Inferior parietal cortex (tissue), 1 donor: Measurements from ENCODE around the gene GPR132.
"Not testable (repeated sequence)": the region's sequence is repeated elsewhere in the genome, so short reads cannot be mapped to it uniquely, and the experiment has no call there.

Source experiments
- DNase-seq: peaks from one replicate; pipeline ENCODE4 v3.0.0-alpha.2; 2016; ENCODE audit errors: extremely low spot score

Gene GPR132

DNA sequence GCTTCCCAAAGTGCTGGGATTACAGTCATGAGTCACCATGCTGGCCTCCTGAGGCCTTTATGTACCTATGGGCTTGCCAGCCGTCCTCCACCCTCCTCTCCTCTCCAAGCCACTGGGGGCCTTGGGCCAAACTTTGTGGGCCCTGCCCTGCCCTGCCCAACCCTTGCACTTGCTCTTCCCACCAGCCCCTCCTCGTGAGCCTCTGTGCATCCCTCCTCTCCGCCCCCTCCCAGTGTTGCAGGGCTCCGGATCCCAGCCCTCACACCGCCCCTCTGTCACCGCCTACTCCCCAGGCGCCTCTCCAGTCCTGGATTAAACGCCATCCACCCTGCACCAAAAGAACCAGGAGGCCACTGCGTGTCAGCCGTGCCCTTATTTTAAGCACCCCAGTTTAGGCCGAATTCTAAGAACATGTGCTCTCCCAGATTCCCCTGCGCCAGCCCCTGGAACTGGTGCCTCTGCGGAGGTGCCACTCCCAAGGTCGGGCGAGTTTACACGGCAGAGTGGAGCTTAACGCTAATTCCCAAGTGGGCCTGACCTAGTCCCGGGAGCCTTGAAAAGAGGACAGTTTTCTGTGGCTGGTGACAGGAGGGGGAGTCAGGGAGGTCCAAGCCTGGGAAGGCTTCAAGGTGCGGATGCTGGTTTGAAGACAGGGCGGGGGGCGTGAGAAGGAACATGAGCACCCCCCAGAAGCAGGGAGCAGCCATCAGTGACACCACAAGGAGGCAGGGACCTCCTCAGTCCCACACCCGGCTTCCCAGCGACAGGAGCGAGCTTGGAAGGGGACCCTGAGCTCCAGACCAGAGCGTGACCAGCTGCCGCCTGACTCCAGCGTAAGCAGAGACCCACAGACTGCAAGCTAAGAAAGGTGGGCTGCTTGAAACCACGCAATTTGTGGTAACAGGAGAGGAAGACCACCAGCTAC, 23.1 kb downstream of the GPR132 start:
- DNase-seq: no peak

DNA sequence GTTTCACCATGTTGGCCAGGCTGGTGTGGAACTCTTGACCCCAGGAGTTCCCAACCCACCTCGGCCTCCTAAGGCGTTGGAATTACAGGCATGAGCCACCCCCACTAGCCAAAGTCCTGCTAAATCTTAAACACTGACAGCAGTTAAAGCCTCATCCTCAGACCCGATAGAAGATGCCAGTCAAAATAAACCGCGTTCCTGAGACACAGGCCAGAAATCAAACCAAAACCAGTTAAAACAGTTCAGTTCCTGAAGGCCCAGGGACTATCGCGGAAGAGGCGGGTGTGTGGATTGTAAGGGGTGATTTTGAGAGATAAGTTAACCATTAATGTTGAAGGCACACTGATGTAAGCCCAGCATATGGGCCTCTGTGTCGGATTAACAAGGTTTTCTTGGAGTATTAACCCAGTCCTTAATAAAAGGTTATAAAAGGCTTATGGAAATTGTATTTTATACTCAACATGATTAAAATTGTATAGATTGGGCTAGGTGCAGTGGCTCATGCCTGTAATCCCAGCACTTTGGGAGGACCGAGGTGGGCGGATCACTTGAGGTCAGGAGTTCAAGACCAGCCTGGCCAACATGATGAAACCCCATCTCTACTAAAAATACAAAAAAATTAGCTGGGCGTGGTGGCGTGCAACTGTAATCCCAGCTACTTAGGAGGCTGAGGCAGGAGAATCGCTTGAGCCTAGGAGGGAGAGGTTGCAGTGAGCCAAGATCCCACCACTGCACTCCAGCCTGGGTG, 25.6 kb downstream of the GPR132 start:
- DNase-seq: no peak

DNA sequence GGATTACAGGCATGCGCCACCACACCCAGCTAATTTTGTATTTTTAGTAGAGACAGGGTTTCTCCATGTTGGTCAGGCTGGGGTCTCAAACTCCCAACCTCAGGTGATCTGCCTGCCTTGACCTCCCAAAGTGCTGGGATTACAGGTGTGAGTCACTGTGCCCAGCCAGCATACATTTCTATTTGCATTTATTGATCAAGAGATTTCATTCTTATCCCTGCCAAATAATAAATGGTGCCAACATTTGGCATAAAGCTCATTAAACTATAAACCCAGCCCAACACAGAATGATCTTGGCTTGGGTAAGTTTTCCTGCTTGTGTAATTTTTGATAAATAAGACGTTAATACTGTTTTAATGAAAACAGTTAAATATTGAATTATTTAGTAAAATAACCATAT, 29.6 kb downstream of the GPR132 start:
- DNase-seq: not testable (repeated sequence)

DNA sequence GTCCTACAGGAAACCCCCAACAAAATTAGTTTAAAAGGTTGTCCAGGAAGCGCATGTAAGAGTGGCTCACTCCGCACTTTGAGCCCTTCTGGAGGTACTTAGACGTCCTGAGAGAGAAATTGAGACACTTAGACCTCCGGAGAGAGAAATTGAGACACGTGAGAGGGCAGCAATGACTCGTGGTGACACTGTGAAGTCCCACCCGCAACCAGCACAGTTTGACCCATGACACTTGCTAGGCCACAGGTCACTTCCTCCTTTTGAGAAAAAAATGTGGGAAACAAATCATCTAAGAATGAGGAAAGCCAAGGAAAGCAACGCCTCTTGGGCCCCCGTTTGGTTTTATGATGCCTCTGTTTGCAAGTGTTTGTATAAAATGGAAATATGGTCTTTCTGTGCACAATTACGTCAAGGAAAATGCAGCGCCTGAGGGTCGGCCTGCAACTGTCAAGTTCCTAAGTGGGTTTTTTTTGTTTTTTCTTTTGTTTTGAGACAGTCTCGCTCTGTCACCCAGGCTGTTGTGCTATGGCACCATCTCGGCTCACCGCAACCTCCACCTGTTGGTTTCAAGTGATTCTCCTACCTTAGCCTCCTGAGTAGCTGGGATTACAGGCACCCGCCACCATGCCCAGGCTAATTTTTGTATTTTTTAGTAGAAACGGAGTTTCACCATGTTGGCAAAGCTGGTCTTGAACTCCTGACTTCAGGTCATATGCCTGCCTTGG, 30.8 kb downstream of the GPR132 start:
- DNase-seq: no peak

DNA sequence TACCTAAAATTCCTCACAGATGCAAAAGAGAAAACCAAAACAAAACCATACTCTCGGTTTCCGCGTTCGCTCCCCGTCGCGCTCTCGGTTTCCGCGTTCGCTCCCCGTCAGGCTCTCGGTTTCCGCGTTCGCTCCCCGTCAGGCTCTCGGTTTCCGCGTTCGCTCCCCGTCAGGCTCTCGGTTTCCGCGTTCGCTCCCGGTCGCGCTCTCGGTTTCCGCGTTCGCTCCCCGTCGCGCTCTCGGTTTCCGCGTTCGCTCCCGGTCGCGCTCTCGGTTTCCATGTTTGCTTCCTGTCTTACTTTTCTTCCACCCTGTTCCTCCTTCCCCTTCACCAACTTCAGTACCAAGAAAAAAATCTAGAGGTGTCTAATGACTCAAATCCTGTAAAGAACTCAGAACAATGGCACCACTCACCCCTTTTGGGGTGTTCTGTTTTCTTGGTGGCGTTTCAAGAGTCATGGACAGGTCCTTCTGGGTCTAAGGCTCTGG, 31.8 kb downstream of the GPR132 start:
- DNase-seq: not testable (repeated sequence)

DNA sequence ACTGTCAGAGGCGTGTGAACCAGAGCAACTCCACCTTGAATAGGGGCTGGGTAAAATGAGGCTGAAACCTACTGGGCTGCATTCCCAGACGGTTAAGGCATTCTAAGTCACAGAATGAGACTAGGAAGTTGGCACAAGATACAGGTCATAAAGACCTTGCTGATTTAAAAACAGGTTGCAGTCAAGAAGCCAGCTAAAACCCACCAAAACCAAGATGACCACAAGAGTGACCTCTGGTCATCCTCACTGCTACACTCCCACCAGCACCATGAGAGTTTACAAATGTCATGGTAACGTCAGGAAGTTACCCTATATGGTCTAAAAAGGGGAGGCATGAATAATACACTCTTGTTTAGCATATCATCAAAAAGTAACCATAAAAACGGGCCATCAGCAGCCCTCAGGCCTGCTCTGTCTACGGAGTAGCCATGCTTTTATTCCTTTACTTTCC, 32.8 kb downstream of the GPR132 start:
- not testable (repeated sequence) for DNase-seq

DNA sequence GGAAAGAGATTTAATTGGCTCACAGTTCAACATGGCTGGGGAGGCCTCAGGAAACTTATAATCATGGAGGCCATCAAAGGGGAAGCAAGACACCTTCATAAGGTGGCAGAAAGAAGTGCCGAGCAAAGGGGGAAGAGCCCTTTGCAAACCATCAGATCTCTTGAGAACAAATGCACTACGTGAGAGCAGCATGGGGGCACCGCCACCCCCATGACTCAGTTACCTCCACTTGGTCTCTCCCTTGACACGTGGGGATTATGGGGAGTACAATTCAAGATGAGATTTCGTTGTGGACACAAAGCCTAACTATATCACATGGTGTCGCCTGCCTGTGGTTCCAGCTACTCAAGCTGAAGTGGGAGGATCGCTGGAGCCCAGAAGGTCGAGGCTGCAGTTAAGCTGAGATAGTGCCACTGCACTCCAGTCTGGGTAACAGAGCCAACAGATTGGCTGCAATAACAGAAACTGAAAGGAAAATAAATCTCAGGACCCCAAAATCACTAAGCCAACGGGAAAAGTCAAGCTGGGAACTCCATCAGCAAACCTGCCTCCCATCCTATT, 34.3 kb downstream of the GPR132 start:
- no peak for DNase-seq

DNA sequence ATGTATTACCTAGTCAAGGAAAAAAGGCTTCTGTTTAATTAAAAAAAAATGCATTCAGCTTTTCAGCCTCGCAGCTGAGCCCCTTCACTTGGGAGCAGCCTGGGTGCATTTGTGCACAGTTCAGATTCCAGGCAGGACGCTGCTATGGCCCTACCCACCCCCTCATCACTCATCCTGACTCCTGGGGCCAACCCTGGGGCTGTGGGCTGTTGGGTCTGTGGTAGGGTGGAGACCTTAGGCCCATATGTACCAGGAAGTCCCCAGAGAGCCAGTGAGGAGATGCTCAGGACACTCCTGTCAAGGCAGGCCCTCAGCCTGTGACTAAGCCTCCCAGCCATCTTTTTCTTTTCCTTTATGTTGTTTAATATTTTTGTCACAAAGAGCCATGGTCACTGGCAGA, 35.0 kb downstream of the GPR132 start:
- no peak for DNase-seq

DNA sequence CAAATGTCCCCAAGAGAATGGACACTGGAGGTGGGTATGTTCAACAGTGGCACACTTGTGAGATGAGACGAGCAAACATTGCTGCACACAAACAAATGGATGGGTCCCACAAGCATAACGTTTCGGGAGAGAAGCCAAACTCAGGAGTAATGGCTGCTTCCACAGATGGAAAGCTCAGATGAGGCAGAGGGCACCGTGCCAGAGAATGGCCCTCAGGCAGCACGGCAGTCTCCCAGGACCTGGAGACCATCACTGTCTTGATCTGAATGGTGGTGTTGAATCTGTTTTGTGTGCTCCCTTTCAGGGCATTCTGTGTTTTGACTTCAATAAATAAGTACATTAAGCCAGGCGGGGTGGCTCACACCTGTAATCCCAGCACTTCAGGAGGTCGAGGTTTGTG, 35.8 kb downstream of the GPR132 start:
- DNase-seq: no peak

DNA sequence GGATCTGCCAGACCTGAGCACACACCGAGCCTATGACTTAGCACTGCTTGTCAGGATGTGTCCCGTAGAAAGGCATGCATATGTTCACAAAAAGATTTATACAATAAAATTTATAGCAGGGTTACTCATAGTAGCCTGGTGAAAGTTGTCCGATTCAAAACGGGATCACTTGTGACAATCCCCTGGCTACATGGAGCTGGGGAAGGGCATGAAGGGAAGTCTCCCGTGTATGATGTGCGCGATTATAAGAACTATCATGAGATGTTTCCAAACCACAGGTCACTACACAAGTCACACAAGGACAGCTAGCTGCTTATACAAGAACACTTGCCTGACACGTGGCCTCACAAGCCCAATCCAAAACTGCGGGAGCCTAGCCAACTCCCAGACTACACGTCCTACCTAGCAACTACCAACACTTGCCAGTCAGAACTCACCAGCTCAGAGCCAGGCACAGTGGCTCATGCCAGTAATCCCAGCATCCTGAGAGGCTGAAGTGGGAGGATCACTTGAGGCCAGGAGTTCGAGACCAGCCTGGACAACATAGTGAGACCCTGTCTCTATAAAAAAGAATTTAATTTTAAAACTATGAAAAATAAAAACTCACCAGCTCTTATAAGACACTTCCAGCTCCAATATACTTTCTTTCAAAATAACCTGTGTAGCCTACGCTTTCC, 36.8 kb downstream of the GPR132 start:
- DNase-seq: no peak

DNA sequence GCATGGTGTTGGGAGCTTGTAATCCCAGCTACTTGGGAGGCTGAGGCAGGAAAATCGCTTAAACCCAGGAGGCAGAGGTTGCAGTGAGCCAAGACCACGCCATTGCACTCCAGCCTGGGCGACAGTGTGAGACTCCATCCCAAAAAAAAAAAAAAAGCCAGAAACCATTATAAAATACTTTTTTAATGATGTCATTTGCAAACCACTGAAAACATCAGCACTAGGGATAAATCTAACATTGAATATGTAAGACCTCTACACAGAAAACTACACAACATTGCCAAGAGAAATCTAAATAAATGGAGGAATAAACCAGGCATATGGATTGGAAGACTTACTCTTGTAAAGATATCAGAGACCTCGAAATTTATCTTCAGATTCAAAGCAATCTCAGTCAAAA, 37.5 kb downstream of the GPR132 start:
- not testable (repeated sequence) for DNase-seq

DNA sequence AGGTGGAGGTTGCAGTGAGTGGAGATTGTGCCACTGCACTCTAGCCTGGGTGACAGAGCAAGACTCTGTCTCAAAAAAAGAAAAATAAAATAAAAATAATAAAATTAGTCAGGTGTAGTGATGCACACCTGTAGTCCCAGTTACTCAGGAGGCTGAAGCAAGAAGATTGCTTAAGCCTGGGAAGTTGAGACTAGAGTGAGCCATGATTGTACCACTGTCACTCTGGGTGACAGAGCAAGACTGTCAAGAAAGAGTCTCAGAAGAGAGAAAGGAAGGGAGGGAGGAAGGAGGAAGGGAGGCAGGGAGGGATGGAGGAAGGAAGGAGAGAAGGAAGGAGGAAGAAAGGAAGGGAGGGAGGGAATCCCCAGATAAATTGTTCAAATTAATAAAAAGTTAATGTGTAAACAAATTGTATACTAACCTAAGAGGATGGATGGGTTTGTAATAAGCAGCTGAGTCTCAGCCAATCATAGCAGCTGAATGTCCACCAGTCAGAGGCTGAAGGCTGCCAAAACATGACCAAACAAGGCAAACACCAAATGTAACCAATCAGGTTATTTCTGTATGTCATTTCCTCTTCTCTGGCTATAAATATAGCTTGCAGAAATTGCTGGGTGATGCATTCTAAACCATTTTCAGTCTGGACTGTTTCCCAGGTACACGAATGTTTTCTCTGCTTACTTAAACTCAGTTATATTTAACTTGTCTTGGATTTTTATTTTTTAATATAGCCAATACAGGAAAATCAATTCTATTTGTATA, 38.2 kb downstream of the GPR132 start:
- no peak for DNase-seq

DNA sequence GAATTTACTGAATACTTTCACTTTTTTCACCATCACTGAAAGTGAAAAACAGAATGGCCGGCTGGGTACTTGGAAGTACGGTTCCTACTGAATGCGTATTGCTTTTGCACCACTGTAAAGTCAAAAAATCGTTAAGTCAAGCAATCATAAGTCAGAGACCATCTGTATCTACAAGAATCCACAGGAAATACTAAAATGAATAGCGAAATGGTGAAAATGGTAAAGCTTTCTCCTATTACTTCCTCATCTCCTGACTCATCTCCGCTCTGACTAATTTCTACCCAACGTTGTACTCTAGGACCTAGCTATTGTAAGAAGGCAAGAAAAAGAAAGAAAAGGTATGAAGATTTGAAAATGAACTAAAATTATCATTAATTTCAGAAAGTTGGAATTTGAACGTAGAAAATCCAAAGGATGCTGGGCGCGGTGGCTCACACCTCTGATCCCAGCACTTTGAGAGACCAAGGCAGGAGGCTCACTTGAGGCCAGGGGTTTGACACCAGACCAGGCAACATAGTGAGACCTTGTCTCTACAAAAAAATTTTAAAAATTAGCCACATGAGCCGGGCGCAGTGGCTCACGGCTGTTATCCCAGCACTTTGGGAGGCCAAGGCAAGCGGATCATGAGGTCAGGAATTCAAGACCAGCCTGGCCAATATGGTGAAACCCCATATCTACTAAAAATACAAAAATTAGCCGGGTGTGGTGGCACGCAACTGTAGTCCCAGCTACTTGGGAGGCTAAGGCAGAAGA, 39.0 kb downstream of the GPR132 start:
- DNase-seq: no peak

DNA sequence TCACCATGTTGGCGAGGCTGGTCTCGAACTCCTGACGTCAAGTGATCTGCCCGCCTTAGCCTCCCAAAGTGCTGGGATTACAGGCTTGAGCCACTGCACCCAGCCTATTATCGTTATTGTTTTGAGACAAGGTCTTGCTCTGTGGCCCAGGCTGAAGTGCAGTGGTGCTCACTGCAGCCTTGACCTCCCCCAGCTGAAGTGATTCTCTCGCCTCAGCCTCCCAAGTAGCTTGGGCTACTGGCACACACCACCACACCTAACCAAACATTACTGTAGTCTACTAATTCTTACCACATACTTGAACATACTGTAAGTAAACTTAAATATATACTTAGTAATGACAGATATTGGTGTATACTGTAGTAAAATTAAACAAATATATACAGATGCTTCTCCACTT, 39.8 kb downstream of the GPR132 start:
- no peak for DNase-seq

DNA sequence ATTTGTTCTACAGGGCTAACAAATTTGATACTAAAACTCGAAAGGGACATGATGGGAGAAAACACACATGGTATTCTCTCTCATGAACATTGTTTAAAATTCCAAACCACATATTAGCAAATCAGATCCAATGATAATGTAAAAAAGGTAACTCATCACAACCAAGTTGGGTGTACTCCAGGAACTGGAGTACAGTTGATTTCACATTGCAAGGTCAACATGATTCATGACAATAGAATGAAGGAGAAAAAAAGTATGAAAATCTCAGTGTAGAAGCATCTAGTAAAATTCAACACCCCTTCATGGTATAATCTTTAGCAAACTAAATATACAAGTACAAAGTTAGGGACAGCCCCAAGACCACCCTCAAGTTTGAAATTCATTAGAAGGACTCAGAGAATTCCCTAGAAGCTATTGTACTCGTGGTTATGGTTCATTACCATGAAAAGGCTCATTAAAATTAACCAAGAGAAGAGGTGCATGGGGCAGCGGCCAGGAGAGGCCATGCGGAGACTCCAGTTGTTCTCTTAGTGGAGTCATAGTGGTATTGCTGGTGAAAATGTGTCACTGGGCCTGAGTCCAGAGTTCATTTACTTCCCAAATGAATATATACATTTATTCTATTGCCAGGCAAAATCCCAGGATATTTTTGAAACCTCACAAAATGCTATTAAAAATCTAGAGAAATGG, 41.3 kb downstream of the GPR132 start:
- no peak for DNase-seq

DNA sequence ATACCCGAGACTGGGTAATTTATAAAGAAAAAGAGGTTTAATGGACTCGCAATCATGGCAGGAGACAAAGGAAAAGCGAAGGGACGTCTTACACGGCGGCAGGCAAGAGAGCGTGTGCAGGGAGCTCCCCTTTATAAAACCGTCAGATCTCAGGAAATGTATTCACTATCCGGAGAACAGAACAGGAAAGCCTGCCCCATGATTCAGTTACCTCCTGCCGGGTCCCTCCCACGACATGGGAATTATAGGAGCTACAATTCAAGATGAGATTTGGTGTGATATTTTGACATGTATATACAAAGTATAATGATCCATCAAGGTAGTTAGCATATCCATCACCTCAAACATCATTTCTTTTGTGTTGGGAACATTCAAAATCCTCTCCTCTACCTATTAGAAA, 42.1 kb downstream of the GPR132 start:
- no peak for DNase-seq

DNA sequence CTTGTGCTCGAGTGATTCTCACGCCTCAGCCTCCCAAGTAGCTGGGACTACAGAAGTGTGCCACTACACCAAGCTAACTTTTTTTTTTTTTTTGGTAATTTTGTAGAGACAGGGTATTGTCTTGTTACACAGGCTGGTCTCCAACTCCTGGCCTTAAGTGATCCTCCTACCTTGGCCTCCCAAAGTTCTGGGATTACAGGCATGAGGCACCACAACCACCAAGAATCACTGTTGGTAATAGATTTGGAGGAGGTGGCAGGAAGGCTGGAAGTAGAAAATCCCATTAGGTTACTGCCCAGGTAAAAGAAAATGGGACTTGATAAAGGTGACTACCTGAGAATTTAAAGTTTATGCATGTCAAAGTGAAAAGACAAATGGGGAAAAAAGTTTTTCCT, 43.0 kb downstream of the GPR132 start:
- DNase-seq: no peak

DNA sequence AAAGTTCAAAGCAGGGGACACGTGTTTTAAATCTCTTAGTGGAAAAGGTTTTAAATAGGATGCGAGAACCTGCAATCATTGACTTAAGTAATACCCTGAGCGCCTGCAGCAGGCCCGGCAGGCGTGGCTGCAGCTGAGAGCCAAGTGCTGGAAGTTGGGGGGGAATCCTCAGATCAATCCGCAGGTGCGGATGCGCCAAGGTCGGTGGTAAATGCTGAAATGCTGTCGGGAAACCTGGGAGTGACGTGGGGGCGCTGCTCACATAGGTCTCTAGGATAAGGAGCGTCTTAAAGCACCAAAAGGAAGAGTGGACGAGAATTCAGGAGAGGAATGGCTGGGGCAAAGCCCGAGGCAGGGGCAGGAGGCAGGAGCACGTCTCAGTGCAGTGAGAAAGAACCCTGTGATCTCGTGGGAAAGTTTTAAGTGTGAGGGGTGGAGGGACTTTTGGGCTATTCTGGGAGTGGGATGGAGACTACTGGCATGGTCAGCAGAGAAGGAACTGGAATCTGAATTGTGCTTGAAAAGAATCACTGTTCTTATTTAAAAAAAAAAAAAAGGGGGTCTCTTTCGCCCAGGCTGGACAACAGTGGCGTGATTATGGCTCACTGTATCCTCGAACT, 43.5 kb downstream of the GPR132 start:
- DNase-seq: no peak
